Measurements from ENCODE around the gene OR6C3. TPM values are rescaled to one million over a fixed set of nuclear protein-coding genes. Genes with fewer than 3 reads are reported as not detected.
"Not testable (repeated sequence)": the region's sequence is repeated elsewhere in the genome, so short reads cannot be mapped to it uniquely, and the experiment has no call there.

The OR6C3 gene
- total RNA-seq, 2 donors from 2014 or later: not detected

- Histone ChIP-seq H3K9me3 (no peaks in the 10 kb centered on the region), H3K4me3 (no peak overlapping the region), H3K36me3 (no peaks in the 10 kb centered on the region), H3K4me1 (replicated peaks) (no peaks in the 10 kb centered on the region), H3K27me3 (replicated peaks; ENCODE audit: insufficient read depth) (no peaks in the 10 kb centered on the region), H3K27ac (no peak overlapping the region)
- TF ChIP-seq POLR2A (IDR thresholded peaks at IDR 0.05): no peak
- no peak for TF ChIP-seq CTCF (IDR thresholded peaks at IDR 0.05)
- no peak for TF ChIP-seq POLR2AphosphoS5 (IDR thresholded peaks at IDR 0.05)
- intact Hi-C loops (cut with DNase I): no loop called here
- DNase-seq (ENCODE audit: low spot score): no peak
- 54% methylated on average over 4 of the region's 4 CpGs for WGBS
Observed at GRCh38 chr12:55320201-55320600, 10.3 kb upstream of the OR6C3 start.

GRCh38 chr12:55325801-55326200, 4.7 kb upstream of the OR6C3 start:
- H3K36me3 ChIP-seq; H3K4me3 ChIP-seq; H3K27ac ChIP-seq; H3K4me1 ChIP-seq (replicated peaks); H3K27me3 ChIP-seq (replicated peaks; ENCODE audit: insufficient read depth); intact Hi-C loops (cut with DNase I); H3K9me3 ChIP-seq; DNase-seq (ENCODE audit: low spot score): not testable (repeated sequence)
- 90% methylated on average over 6 of the region's 6 CpGs for WGBS

- 91% methylated on average over 10 of the region's 10 CpGs for WGBS
- no peaks in the 10 kb centered on the region for H3K36me3 ChIP-seq
- H3K4me1 ChIP-seq (replicated peaks): no peaks in the 10 kb centered on the region
- intact Hi-C loops (cut with DNase I): no loop called here
- TF ChIP-seq POLR2AphosphoS5 (IDR thresholded peaks at IDR 0.05): no peak
- no peak for TF ChIP-seq CTCF (IDR thresholded peaks at IDR 0.05)
- no peak for TF ChIP-seq POLR2A (IDR thresholded peaks at IDR 0.05)
- H3K4me3 ChIP-seq: no peak overlapping the region
- no peaks in the 10 kb centered on the region for H3K27me3 ChIP-seq (replicated peaks; ENCODE audit: insufficient read depth)
- no peak overlapping the region for H3K27ac ChIP-seq
- no peaks in the 10 kb centered on the region for H3K9me3 ChIP-seq
- no peak for DNase-seq (ENCODE audit: low spot score)
Observed at GRCh38 chr12:55336002-55336401, 5.5 kb downstream of the OR6C3 start.

- H3K4me3 ChIP-seq; H3K27ac ChIP-seq; H3K36me3 ChIP-seq; DNase-seq (ENCODE audit: low spot score); H3K27me3 ChIP-seq (replicated peaks; ENCODE audit: insufficient read depth); intact Hi-C loops (cut with DNase I); H3K9me3 ChIP-seq; H3K4me1 ChIP-seq (replicated peaks): not testable (repeated sequence)
- 44% methylated on average over 4 of the region's 4 CpGs for WGBS
Observed at GRCh38 chr12:55355338-55355737, 24.8 kb downstream of the OR6C3 start.

GRCh38 chr12:55362675-55363074, 32.1 kb downstream of the OR6C3 start, which contains the start of gene OR6C75:
OR6C75 (plus strand) TSS chr12:55362975; CDS start chr12:55365111, 2,136 bp downstream.
- peaks cover 3% of the 10 kb centered on the region for H3K27me3 ChIP-seq (replicated peaks; ENCODE audit: insufficient read depth)
- intact Hi-C loops (cut with DNase I): no loop called here
- no peak within 1 kb of the TSS for H3K27ac ChIP-seq
- whole genome bisulfite sequencing: 79% methylated on average over 4 of the region's 4 CpGs
- no peaks in the 10 kb centered on the region for H3K4me1 ChIP-seq (replicated peaks)
- TF ChIP-seq CTCF (IDR thresholded peaks at IDR 0.05) (no peak), POLR2A (IDR thresholded peaks at IDR 0.05) (no peak), POLR2AphosphoS5 (IDR thresholded peaks at IDR 0.05) (no peak)
- H3K36me3 ChIP-seq: no peaks in the 10 kb centered on the region
- no peak for DNase-seq (ENCODE audit: low spot score)
- H3K9me3 ChIP-seq: no peaks in the 10 kb centered on the region
- H3K4me3 ChIP-seq: no peak within 1 kb of the TSS

GRCh38 chr12:55365086-55365485, 34.5 kb downstream of the OR6C3 start:
- intact Hi-C loops (cut with DNase I): loop anchor here (1.0 kb wide), 1 partner anchor 8 kb away; no protein-coding TSS in a partner anchor
- Histone ChIP-seq H3K27ac (no peak overlapping the region), H3K27me3 (replicated peaks; ENCODE audit: insufficient read depth) (no peaks in the 10 kb centered on the region), H3K4me1 (replicated peaks) (no peaks in the 10 kb centered on the region), H3K9me3 (no peaks in the 10 kb centered on the region), H3K36me3 (no peaks in the 10 kb centered on the region), H3K4me3 (no peak overlapping the region)
- no peak for DNase-seq (ENCODE audit: low spot score)
- 83% methylated on average over 3 of the region's 3 CpGs for WGBS
- TF ChIP-seq CTCF (IDR thresholded peaks at IDR 0.05): no peak
- TF ChIP-seq POLR2A (IDR thresholded peaks at IDR 0.05): no peak
- no peak for TF ChIP-seq POLR2AphosphoS5 (IDR thresholded peaks at IDR 0.05)
